Sigmoid colon (tissue), 7 donors: Measurements from ENCODE around the gene ZCCHC7. TPM values are rescaled to one million over a fixed set of nuclear protein-coding genes. Genes with fewer than 3 reads are reported as not detected.

ENCODE experiments used
- DNase-seq: peaks from one replicate; pipeline ENCODE4 v3.0.0-alpha.2; 2019
- H3K27ac ChIP-seq, 4 donors: fragments of 200-600 bp; sonication (generic); one replicate each; pipeline ENCODE4 v1.5.1; 2016 to 2019; ENCODE audit warnings: mild to moderate bottlenecking in 1 of 4
- H3K27me3 ChIP-seq, 3 donors: fragments of 200-600 bp; sonication (generic); one replicate each; pipeline ENCODE4 v1.5.1; 2019; ENCODE audit warnings: mild to moderate bottlenecking in 1 of 3
- H3K36me3 ChIP-seq, 4 donors: fragments of 200-600 bp; sonication (generic); one replicate each; pipeline ENCODE4 v1.5.1; 2016 to 2019
- H3K4me1 ChIP-seq, 4 donors: fragments of 200-600 bp; sonication (generic); one replicate each; pipeline ENCODE4 v1.5.1; 2017 to 2019
- H3K4me3 ChIP-seq, 4 donors: fragments of 200-600 bp; sonication (generic); one replicate each; pipeline ENCODE4 v1.5.1; 2017 to 2019; ENCODE audit warnings: mild to moderate bottlenecking in 2 of 4, moderate library complexity in 1 of 4
- H3K9me3 ChIP-seq, 4 donors: fragments of 200-600 bp in 3 of 4; sonication (generic) in 3 of 4; one replicate each; pipeline versions ENCODE4 v1.5.1 to v1.6.1; 2013 to 2019
- EP300 ChIP-seq, 4 donors: sonication (generic); formaldehyde crosslinking; IDR thresholded peaks; one replicate each; pipeline ENCODE4 v1.6.1; 2017; ENCODE audit warnings: antibody characterized with exemption in 4 of 4
- POLR2A ChIP-seq, 2 donors: fragments of 450-650 bp; IDR thresholded peaks; one replicate each; pipeline ENCODE4 v1.6.1; 2016; ENCODE audit warnings: antibody characterized with exemption in 2 of 2, mild to moderate bottlenecking in 2 of 2, moderate library complexity in 2 of 2
- POLR2AphosphoS5 ChIP-seq, 4 donors: sonication (generic); formaldehyde crosslinking; IDR thresholded peaks; one replicate each; pipeline ENCODE4 v1.6.1; 2017; ENCODE audit warnings: antibody characterized with exemption in 4 of 4
- WGBS, 2 donors: extraction: QIAGEN DNeasy Blood & Tissue Kit; methylation state at CpG; one replicate each; pipeline ENCODE4 v1.1.7; 2013; 5-methylcytosine and 5-hydroxymethylcytosine counted together
- intact Hi-C: fragments of 100-400 bp; cut with DNase I; formaldehyde crosslinking; loops from one replicate; pipeline ENCODE4 v1.15.1; 2023
- polyA plus RNA-seq, 3 donors: library from polyadenylated mRNA; stranded (reverse); fragments of 200-250 nt; gene quantifications; one replicate each; pipeline ENCODE4 v1.2.3, GENCODE V29; 2013
- total RNA-seq, 4 donors: library from RNA; depleted of rRNA; stranded (reverse); fragments of >200 nt; gene quantifications; one replicate each; pipeline ENCODE4 v1.1.0, GENCODE V29; 2016
- TF ChIP-seq, protein P1 (sequence below), 4 experiments: fragments of 450-650 bp in 3 of 4; fragments of 200-600 bp in 1 of 4; IDR thresholded peaks; one replicate each; pipeline ENCODE4 v1.5.1; 2016 to 2019; ENCODE audit warnings: antibody characterized with exemption in 4 of 4, mild to moderate bottlenecking in 3 of 4, moderate library complexity in 2 of 4
- donor health status: healthy with polysubstance abuse.
- donor health status: Bipolar disorder and iron deficiency.
- donor health status: healthy.

ZCCHC7 gene
- total and polyA plus RNA-seq, 7 donors, result 5.8 to 24.6 (median 19.1) TPM

DNA sequence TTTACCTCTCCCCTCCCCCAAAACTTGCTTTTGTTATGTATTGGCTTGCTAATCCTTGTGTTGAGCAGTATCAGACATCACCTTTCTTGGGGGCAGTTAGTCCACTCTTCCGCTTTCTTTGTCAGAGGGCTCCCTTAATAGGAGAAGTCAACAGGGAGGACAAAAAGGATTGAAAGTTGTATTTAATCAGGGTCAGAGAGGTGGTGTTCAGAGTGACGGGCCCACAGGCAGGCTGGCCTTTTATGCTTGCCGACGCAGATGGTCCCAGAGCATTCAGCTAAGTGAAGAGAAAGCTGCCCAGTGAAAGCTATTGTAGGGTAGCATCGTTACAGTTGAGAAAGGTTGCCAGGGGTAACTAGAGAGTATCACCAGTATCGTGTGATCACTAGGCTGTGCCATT, 131.1 kb downstream of the ZCCHC7 start:
- Histone ChIP-seq H3K4me1 (no peaks in the 10 kb centered on the region), H3K27ac (no peak overlapping the region), H3K4me3 (no peak overlapping the region), H3K27me3 (no peaks in the 10 kb centered on the region), H3K36me3 (peaks cover 0 to 5% (median 0%) of the 10 kb centered on the region in 4 donors), H3K9me3 (no peaks in the 10 kb centered on the region)
- intact Hi-C loops, result no loop called here
- 77 to 94% methylated on average over 6 of the region's 6 CpGs for WGBS, 2 donors
- TF ChIP-seq POLR2AphosphoS5 (IDR thresholded peaks at IDR 0.05) (no peak), EP300 (IDR thresholded peaks at IDR 0.05) (no peak), POLR2A (IDR thresholded peaks at IDR 0.05) (no peak)
- TF ChIP-seq, protein P1, sequence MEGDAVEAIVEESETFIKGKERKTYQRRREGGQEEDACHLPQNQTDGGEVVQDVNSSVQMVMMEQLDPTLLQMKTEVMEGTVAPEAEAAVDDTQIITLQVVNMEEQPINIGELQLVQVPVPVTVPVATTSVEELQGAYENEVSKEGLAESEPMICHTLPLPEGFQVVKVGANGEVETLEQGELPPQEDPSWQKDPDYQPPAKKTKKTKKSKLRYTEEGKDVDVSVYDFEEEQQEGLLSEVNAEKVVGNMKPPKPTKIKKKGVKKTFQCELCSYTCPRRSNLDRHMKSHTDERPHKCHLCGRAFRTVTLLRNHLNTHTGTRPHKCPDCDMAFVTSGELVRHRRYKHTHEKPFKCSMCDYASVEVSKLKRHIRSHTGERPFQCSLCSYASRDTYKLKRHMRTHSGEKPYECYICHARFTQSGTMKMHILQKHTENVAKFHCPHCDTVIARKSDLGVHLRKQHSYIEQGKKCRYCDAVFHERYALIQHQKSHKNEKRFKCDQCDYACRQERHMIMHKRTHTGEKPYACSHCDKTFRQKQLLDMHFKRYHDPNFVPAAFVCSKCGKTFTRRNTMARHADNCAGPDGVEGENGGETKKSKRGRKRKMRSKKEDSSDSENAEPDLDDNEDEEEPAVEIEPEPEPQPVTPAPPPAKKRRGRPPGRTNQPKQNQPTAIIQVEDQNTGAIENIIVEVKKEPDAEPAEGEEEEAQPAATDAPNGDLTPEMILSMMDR (IDR thresholded peaks at IDR 0.05), result no peak
- no peak for DNase-seq

DNA sequence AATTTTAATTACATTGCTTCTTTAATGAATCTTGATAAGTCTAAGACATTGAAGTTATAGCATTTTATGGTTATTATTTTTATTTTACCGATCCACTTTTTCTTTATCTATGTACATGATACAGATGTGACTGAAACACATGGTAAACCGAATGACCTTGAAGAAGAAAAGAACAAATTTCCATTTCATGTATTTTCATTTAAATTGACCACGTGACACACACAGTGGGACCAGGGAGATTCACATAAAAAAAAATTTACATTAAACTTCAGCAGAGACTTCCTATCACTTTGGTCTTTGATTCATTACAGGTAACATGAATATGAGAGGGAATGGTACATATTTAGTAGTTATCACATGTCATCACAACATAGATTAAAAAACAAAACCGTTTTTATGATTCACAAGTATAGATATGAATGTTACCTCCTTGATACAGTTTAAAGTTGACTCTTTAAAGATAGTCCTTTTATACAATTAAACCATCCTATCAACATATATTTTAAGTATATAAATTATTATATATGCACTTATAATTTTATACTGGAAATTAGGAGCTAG, 133.1 kb downstream of the ZCCHC7 start:
- Histone ChIP-seq H3K27me3 (no peaks in the 10 kb centered on the region), H3K36me3 (peaks cover 0 to 5% (median 0%) of the 10 kb centered on the region in 4 donors), H3K9me3 (no peaks in the 10 kb centered on the region), H3K27ac (no peak overlapping the region), H3K4me1 (no peaks in the 10 kb centered on the region), H3K4me3 (no peak overlapping the region)
- no peak for DNase-seq
- TF ChIP-seq EP300 (IDR thresholded peaks at IDR 0.05) (no peak), POLR2AphosphoS5 (IDR thresholded peaks at IDR 0.05) (no peak), POLR2A (IDR thresholded peaks at IDR 0.05) (no peak)
- TF ChIP-seq, protein P1 (IDR thresholded peaks at IDR 0.05), result no peak
- intact Hi-C loops, result no loop called here
- 91 to 95% methylated on average over 4 of the region's 4 CpGs for WGBS, 2 donors

DNA sequence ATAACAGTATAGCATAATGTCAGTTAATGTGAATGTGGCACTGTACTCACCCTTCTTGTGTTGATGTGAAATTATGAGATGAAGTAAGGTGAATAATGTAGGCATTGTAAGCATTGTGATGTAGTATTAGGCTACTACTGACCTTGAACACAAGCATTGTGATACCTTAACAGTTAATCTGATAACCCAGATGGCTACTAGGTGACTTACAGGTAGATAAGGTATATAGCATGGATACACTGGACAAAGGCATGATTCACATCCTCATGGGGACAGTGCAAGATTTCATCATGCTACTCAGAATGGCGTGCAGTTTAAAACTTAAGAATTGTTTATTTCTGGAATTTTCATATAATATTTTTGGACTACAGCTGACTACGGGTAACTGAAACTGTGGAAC, 134.8 kb downstream of the ZCCHC7 start:
- 97 to 98% methylated on average over 2 of the region's 2 CpGs for WGBS, 2 donors

DNA sequence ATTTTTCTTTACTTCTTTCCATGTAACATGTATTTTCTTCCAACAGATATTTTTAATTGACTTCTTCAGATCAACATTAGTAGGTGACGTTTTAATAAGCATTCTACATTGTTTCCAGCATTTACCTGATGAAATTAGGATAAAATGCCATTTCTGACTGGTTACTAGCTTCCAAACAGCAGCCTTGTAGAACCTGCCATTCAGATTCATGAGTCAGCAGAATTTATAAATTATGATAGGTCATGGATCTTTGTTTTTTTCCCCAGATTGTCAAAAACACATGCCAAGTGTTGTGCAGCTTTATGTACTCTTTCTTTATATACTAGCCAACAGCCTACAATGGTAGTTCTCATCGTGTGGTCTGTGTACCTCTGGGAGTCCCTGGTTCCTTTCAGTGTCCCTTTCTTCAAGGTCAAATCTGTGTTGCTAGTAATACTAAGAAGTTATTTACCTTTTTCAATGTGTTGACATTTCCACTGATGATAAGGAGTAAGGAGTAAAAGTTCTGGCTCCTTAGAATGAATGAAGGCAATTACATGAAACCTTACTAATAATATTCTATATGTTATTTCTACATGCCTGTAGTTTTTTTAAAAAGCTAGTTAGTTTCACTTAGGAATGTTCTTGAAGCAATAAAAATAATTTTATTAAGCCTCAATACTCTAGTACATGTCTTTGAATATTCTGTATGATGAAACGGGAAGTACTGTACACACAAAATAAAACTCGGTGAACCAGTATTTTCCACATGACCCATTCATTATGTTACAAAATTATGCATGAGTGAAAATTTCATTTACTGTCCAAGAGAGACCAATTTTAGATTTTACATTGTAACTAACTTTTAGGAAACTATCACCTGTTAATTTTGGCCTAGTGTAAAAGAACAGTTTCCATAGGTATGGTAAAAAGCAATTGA, 135.8 kb downstream of the ZCCHC7 start:
- H3K36me3 ChIP-seq, result no peaks in the 10 kb centered on the region
- TF ChIP-seq, protein P1 (IDR thresholded peaks at IDR 0.05), result no peak
- TF ChIP-seq POLR2AphosphoS5 (IDR thresholded peaks at IDR 0.05) (no peak), EP300 (IDR thresholded peaks at IDR 0.05) (no peak), POLR2A (IDR thresholded peaks at IDR 0.05) (no peak)
- no peaks in the 10 kb centered on the region for H3K9me3 ChIP-seq
- no peak overlapping the region for H3K4me3 ChIP-seq
- intact Hi-C loops, result no loop called here
- no peak overlapping the region for H3K27ac ChIP-seq
- 73 to 82% methylated on average over 4 of the region's 4 CpGs for WGBS, 2 donors
- H3K4me1 ChIP-seq, result no peaks in the 10 kb centered on the region
- no peak for DNase-seq
- no peaks in the 10 kb centered on the region for H3K27me3 ChIP-seq

More for the DNA sequence above, 134.8 kb downstream of the ZCCHC7 start:
- Histone ChIP-seq H3K36me3 (no peaks in the 10 kb centered on the region), H3K4me3 (no peak overlapping the region), H3K27me3 (no peaks in the 10 kb centered on the region), H3K27ac (no peak overlapping the region), H3K9me3 (no peaks in the 10 kb centered on the region), H3K4me1 (no peaks in the 10 kb centered on the region)
- intact Hi-C loops, result no loop called here
- DNase-seq, result no peak
- no peak for TF ChIP-seq EP300 (IDR thresholded peaks at IDR 0.05)
- TF ChIP-seq, protein P1 (IDR thresholded peaks at IDR 0.05), result no peak
- no peak for TF ChIP-seq POLR2AphosphoS5 (IDR thresholded peaks at IDR 0.05)
